GM12873 (cell line): ENCODE measurements around the gene CCKAR.

ENCODE experiments used
- CTCF ChIP-seq: IDR thresholded peaks from 2 replicates; pipeline ENCODE4 v1.5.1; 2012; ENCODE audit warnings: low read depth, mild to moderate bottlenecking, moderate library complexity, low read length, control low read depth; ENCODE audit not compliant: insufficient read depth; ENCODE audit errors: missing control alignments

CCKAR gene

GRCh38 chr4:26490111-26490959 is at the start of gene CCKAR:
Gene CCKAR (minus strand): TSS chr4:26490484. CDS start chr4:26490267, 217 bp downstream.
- TF ChIP-seq CTCF: no peak

GRCh38 chr4:26533685-26534084 is 43.4 kb upstream of the CCKAR start:
- TF ChIP-seq CTCF: no peak

GRCh38 chr4:26531491-26532116 is 41.3 kb upstream of the CCKAR start:
- no peak for TF ChIP-seq CTCF

- TF ChIP-seq CTCF: no peak
Observed at GRCh38 chr4:26530099-26530498, 39.8 kb upstream of the CCKAR start.

GRCh38 chr4:26529479-26529878 is 39.2 kb upstream of the CCKAR start:
- TF ChIP-seq CTCF: no peak

- no peak for TF ChIP-seq CTCF
Observed at GRCh38 chr4:26525771-26526150, 35.5 kb upstream of the CCKAR start.

- TF ChIP-seq CTCF: no peak
Observed at GRCh38 chr4:26525136-26525770, 35.0 kb upstream of the CCKAR start.
